ENCODE results near the gene TAF4.
"Not testable (repeated sequence)": the region's sequence is repeated elsewhere in the genome, so short reads cannot be mapped to it uniquely, and the experiment has no call there.

TAF4 gene, protein sequence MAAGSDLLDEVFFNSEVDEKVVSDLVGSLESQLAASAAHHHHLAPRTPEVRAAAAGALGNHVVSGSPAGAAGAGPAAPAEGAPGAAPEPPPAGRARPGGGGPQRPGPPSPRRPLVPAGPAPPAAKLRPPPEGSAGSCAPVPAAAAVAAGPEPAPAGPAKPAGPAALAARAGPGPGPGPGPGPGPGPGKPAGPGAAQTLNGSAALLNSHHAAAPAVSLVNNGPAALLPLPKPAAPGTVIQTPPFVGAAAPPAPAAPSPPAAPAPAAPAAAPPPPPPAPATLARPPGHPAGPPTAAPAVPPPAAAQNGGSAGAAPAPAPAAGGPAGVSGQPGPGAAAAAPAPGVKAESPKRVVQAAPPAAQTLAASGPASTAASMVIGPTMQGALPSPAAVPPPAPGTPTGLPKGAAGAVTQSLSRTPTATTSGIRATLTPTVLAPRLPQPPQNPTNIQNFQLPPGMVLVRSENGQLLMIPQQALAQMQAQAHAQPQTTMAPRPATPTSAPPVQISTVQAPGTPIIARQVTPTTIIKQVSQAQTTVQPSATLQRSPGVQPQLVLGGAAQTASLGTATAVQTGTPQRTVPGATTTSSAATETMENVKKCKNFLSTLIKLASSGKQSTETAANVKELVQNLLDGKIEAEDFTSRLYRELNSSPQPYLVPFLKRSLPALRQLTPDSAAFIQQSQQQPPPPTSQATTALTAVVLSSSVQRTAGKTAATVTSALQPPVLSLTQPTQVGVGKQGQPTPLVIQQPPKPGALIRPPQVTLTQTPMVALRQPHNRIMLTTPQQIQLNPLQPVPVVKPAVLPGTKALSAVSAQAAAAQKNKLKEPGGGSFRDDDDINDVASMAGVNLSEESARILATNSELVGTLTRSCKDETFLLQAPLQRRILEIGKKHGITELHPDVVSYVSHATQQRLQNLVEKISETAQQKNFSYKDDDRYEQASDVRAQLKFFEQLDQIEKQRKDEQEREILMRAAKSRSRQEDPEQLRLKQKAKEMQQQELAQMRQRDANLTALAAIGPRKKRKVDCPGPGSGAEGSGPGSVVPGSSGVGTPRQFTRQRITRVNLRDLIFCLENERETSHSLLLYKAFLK

DNA sequence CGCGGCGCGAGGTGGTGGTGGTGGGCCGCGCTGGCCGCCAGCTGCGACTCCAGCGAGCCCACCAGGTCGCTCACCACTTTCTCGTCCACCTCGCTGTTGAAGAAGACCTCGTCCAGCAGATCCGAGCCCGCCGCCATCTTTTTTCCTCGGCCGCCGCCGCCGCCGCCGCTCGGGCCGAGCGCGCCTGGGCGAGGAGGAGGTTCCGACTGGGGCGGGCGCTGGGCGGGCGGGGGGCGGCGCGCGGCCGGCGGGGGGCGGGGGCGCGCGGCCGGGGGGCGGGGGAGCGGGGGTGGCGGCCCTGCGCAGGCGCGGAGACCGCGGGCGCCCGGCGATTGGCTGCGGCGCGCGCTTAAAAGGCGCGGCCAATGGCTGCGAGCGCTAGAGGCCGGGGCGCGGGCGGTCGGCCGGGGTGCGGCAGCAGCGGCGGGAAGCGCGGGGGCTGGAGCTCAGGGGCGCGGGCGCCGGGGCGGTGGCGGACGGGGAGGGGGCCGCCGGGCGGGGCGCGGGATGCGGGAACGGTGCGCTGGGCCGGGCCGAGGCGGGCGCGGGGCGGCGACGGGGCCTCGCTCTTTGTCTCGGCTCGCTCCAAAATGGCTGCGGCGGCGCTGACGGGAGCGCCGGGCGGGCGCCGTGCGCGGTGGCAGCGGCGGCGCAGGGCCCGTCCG, at the start of gene TAF4:
Gene TAF4 (minus strand): TSS at position 208 of the 665 bp plus-strand sequence. CDS start 71 bp downstream, at position 137.
- peak; percentile 51 for DNase-seq (ENCODE audit: low read depth, low spot score)

DNA sequence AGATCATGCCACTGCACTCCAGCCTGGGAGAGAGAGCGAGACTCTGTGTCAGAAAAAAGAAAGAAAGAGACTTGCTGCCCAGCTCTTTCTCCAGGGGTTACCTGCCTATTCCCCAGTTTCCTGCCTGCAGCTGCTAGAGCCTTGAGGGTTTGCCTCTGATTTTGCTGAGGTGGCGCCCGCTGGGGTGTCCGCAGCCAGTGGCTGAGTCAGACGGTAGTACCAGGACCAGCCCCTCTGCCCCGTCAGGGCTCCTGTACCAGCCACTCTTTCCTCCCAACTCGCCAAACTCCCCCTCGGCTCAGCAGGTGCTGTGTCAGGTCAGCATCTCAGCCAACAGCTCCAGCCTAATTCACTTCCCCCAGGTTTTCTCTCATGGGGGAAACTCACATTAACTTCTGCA, 49.2 kb upstream of the TAF4 start:
- no peak for DNase-seq (ENCODE audit: low read depth, low spot score)

DNA sequence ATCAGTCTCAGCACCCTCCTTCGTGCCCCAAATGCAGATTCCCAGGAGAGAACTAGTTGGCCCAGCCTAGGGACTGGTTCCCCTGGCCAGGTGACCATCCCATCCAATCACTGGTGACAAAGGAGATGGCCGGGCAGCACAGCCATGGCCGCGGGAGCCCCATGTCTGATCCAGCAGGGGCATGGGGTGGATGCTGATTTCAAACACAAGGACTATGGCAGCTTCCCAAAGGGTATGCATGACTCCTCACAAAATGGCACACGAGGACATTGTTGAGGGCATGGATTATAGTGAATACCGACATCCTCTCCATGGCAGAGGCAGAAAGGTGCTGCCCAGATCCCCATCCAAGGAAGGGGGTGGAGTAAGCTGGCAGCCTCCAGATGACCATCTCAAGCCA, 46.7 kb upstream of the TAF4 start:
- no peak for DNase-seq (ENCODE audit: low read depth, low spot score)

DNA sequence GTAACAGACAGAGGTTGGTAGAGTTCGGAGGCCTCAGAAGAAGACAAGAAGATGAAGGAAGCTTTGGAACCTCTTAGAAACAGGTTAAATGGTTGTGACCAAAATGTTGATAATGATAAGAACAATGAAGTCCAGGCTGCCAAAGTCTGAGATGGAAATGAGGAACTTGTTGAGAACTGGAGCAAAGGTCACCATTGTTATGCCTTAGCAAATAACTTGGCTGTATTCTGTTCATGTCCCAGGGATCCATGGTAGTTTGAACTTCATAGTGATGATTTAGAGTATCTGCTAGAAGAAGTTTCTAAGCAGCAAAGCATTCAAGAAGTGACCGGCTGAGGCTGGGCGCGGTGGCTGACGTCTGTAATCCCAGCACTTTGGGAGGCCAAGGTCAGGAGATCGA, 45.5 kb upstream of the TAF4 start:
- DNase-seq (ENCODE audit: low read depth, low spot score) = no peak

DNA sequence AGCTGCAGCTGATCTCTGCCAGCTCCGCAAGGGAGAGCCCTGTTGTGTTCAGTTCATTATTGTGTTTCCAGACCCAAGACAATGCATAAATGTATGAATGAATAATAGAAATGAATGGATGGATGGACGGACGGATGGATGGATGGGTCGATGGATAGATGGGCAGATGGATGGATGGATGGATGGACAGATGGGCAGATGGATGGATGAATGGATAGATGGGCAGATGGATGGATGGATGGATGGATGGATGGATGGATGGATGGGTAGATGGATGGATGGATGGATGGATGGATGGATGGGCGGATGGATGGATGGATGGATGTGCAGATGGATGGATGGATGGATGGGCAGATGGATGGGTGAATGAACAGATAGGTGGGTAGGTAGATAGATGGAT, 39.9 kb upstream of the TAF4 start:
- no peak for DNase-seq (ENCODE audit: low read depth, low spot score)

DNA sequence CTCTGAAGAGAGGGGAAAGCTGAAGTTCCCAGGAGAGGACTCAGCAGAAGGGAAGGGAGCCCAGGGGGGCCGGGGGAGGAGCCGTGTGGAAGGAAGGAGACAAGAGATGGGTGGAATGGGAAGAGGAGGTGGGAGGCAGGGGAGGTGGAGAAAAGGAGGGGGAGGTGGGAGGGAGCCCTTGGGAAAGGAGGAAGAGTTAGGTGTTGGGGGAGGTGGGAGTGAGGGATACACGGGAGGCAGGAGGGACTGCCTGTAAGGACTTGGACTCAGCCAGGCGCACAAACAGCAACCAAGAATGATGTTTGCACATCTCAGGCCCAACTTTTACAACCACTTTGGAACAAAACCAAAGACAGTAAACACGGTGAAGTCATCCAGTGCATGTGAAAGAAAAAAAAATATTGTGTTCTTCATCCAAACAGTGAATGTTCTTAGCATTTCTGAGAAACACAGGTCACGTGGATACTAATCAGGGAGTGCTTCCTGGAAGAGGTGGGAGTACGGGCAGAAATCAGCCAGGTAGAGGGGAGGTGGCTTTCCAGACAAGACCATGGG, 39.2 kb upstream of the TAF4 start:
- no peak for DNase-seq (ENCODE audit: low read depth, low spot score)

DNA sequence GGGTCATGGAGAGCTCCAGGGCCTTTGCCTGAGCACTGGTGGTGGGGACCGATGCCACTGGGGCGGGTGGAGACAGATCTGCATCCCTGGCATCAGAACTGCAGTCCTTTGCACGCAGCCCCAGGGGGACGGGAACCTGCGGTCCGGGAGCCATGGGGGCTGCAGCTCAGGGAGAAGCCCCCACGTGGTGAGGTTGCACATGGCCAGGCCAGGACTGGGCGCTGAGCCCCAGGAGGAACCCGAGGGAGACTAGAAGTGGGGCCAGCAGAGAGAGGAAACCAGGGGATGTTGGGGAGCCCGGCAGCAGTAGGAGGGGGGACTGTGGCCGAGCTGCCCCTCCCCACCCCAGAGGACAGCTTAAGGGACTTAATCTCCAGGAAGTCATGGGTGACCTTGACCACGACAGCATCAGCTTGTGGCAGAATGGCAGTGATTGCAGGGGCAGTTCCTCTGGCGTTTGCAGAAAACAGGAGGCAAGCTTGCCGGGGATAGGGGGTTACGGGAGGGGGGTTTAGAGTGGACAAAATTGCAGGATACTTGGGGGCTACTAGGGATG, 38.6 kb upstream of the TAF4 start:
- DNase-seq (ENCODE audit: low read depth, low spot score) = no peak

DNA sequence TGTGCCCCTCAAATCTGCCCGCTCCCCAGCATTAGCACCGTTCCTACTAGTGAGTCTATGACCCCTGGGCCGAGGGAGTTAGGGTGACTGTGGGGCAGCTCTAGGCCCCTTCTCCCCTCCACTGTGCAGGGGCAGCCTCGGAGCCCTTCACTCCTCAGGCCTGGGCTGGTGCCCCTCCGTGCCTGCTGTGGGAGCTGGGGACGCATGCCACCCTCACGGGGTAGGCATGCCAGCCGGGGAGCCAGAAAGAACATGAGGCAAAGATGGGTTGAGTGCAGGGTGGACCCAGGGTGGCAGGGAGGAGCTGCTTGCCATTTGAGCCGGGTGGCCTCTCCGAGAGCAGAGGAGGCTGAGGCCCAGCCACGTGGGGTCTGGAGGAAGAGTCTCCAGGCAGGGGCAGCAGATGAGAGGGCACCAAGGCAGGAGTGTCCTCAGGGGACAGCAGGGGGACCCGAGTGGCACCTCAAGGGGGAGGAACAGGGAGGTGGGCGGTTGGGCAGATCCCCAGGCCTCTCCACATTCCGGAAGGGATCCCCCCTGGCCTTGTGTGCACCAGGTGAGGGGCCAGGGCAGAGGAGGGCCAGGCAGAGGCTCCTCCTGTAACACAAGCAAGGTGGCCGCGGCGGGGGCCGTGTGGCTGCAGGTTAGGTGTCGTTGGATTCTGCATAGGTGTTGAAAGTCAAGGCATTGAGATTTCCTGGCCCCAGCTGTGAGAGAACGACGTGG, 38.0 kb upstream of the TAF4 start:
- DNase-seq (ENCODE audit: low read depth, low spot score) = no peak

DNA sequence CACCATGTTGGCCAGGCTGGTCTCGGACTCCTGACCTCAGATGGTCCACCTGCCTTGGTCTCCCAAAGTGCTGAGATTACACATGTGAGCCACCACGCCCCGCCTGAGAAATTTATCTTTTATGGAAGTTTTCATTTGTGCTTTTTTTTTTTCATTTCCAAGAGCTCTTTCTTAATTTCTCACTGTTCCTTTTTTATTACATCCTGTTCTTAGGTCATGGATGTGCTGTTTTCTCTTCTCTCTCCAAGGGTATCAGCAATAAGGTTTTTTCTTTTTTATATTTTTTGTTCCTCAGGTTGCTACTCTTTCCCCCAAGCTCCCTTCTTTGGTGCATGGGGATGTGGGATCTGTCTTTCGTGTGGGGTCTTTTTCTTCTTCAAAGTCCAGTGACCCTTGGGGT, 35.4 kb upstream of the TAF4 start:
- no peak for DNase-seq (ENCODE audit: low read depth, low spot score)

DNA sequence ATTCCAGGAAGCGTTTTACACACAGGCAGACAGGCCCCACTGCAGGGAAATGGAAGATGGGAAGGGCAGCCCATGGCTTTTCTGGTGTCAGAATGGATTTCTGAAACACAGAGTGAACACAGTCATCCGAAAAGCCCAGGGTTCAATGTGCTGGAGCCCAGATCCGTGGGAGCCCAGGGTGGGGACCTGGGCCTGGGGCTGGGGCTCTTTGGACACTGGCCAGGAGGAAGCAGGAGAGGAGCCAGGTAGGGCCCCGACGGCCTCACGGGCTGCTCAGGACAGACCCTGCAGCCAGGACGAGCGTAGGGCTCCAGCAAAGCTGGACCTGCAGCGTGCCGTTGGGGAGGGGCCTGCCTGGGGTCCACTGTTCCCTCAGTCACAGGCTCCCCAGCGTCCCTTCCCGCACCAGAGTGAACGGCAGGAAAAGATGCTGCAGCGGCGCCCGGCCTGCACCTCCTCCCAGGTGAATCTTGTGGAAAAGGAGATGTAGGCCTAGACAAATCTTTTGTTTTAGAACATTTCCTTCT, 32.3 kb upstream of the TAF4 start:
- DNase-seq (ENCODE audit: low read depth, low spot score) = no peak

DNA sequence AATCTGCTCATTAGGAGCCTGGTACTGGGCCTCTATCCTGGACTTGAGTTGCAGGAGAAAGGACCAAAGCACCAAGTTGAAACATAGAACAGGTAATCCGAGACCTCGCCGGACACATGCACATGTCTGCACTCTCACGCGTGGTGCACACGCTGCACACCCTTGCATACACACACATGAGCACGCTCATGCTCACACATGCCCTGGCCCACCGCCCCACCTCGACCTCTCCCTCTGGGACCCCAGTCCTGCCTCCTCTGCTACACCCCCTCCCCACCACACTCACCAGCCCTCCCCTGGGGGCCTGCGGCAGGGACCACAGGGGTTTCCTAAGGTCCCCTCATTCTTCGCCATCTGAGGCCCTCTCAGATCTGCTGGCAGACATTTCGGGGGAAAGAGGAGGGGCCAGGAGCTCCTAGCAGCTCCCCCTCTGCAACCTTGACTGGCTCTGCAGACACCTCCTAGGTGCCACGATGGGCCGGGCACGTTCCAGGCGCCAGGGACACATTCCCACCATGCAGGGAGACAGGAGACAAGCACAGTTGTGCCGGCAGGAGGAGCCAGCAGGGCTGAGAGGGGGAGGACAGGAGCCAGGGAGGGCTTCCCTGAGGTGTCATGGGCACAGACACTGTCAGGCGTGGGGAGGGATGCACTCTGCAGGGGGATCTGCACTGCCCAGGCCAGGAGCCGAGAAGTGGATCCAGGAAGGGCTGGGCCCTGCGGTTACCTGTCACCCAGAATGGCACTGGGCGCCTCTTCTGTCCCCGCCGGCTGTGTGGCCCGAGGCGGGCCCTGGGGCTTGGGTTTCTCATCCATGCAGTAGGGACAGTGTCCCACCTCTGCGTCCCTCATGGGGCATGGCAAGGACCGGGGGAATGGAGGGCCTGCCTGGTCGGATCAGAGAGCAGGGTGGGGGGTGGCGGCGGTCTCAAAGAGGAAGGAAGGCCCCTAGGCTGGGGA, 31.0 kb upstream of the TAF4 start:
- DNase-seq (ENCODE audit: low read depth, low spot score) = no peak

DNA sequence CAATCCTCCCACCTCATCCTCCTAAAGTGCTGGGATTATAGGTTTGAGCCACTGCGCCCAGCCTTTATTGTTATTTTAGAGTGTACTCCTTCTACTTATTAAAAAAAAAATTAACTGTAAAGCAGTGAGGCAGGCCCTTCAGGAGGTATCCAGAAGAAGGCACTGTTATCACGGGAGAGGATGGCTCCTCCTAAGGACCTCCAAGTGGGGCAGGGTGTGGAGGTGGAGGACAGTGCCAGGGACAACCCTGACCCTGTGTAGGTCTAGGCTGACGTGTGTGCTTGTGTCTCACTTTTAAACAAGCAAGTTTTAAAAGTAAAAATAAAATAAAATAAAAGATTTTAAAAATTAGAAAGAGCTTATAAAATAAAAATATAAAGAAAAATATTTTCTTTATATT, 23.7 kb upstream of the TAF4 start:
- DNase-seq (ENCODE audit: low read depth, low spot score) = no peak

DNA sequence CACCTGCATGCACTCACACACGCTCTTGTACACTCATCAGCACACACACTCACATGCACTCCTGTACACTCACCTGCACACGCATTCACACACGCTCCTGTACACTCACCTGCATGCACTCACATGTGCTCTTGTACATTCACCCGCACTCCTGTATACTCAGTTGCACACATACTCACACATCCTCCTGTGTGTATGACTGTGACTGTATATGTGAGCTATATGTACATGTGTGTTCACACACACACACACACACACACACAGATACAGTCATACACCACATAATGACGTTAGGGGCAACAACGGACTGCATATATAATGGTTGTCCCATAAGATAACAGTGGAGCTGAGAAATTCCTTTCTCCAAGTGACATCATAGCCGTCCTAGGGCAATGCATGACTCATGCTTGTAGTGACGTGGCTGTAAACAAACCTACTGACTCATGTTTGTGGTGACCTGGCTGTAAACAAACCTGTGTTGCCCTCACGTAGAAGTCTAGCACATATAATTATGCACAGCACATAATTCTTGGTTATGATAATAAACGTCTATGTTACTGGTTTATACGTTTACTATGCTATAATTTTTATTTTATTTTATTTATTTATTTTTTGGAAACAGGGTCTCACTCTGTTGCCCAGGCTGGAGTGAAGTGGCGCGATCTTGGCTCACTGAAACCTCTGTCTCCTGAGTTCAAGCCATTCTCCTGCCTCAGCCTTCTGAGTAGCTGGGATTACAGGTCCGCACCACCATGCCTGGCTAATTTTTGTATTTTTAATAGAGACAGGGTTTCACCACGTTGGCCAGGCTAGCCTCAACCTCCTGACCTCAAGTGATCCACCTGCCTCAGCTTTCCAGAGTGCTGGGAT, 22.8 kb upstream of the TAF4 start:
- DNase-seq (ENCODE audit: low read depth, low spot score) = no peak

DNA sequence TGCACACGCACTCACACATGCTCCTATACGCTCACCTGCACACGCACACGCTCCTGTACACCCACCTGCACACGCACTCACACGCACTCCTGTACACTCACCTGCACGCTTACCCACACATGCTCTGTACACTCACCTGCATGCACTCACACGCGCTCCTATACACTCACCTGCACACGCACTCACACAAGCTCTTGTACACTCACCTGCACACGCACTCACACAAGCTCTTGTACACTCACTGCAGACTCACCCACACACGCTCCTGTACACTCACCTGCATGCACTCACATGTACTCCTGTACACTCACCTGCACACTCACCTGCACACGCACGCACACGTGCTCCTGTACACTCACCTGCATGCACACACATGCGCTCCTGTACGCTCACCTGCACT, 22.0 kb upstream of the TAF4 start:
- DNase-seq (ENCODE audit: low read depth, low spot score) = no peak

DNA sequence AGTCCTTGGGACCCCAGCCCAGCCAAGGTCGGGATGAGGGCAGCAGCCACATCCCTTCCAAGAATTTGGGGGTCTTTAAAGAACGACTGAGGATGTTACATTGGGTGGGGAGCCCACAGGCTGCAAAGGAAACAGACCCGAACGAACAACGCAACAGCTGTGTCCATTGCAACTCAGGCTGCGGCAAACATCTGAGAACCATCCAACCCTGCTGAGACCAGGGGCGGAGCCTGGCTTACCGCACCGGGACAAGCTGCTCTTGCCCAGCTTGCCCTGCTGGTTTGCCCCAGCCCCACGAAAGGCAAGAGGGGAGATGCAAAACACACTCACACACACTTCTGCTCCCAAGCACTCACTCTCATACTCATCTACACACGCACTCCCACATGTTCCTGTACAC, 21.5 kb upstream of the TAF4 start:
- DNase-seq (ENCODE audit: low read depth, low spot score) = no peak

DNA sequence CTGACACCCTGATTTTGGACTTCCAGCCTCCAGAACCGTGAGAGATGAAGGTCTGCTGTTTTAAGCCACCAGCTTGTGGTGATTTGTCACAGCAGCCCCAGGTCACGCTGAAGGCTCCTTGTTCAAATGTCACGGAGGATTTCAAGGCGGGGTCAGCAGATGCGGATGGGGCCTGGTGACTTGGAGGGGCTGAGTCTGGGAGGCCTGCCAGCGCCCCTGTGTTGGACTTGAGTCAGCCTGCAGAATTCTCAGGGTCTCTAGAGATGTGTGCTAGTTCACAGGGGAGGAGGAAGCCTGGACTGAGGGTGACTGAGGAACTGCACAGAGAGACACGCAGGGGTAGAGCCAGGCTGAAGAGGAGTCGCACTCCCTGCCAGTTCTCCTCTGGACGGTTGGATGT, 19.5 kb upstream of the TAF4 start:
- DNase-seq (ENCODE audit: low read depth, low spot score) = no peak

DNA sequence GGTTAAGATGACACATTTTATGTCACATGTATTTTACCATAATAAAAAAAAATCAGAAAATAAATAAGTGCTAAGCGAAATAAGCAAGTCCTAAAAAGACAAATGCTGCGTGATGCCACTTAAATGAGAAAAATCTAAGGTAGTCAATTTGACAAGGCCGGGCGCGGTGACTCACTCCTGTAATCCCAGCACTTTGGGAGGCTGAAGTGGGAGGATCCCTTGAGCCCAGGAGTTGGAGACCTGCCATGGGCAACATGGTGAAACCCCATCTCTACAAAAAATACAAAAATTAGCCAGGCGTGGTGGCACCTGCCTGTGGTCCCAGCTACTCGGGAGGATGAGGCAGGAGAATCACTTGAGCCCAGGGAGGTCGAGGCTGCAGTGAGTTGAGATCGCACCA, 18.5 kb upstream of the TAF4 start:
- not testable (repeated sequence) for DNase-seq (ENCODE audit: low read depth, low spot score)

DNA sequence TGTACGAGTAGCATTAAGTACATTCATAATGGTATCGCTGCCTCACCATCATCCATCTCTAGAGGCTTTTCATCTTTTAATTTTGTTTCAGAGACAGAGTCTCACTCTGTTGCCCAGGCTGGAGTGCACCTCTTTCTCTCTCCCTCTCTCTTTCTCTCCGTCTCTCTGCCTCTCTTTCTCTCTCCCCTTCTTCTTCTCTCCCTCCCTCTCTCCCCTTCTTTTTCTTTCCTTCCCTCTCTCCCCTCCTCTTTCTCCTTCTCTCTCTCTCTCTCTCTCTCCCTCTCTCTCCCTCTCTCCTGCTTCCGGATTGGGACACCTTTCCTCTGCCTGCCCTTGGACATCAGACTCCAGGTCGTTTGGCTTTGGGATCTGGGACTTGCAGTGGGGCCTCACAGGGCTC, 17.6 kb upstream of the TAF4 start:
- DNase-seq (ENCODE audit: low read depth, low spot score) = no peak
